GM21786 (cell line): Measurements from ENCODE around the gene HSPG2.
"Not testable (repeated sequence)": the region's sequence is repeated elsewhere in the genome, so short reads cannot be mapped to it uniquely, and the experiment has no call there.

Experiments
- ATAC-seq: cut with Tn5 transposase; IDR thresholded peaks from one replicate; pipeline ENCODE4 v1.9.1; 2021; ENCODE audit not compliant: unreplicated experiment

HSPG2 gene

DNA sequence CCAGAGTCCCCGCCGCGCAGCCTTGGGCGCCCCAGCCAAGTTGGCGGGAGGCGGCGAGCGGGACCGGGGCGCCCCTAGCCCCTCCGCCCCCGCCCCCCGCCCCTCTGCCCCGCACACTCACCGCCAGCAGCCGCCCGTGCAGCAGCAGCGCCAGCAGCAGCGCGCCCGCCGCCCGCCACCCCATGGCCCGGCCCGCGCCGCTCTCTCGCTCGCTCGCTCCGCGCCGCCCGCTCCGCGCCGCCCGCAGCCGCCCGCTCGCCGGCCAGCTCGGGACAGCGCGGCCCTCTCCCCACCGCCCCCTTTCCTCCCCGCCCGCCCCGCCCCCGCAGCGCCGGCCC, at the start of gene HSPG2:
TSS of gene HSPG2 (minus strand) at position 277 of the 338 bp plus-strand sequence. CDS start at position 184, 93 bp downstream.
- ATAC-seq = no peak

DNA sequence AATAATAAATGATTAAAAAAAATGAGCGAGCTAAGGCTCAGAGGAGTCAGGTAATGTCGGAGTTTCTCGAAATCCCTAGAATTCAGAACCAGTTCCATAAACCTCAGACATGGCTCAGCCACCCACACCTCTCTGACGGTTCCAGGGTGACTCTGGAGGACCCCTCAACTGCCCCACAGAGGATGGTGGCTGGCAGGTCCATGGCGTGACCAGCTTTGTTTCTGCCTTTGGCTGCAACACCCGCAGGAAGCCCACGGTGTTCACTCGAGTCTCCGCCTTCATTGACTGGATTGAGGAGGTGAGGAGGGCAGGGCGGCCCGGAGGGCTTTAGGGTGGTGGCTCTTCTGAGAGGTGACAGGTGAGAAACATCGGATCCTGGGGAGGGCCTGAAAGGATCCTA, 49.3 kb upstream of the HSPG2 start:
- ATAC-seq = not testable (repeated sequence)

- not testable (repeated sequence) for ATAC-seq
These were observed 48.8 kb upstream of the HSPG2 start for GRCh38 chr1:21985893-21986292.

- not testable (repeated sequence) for ATAC-seq
These were observed 46.4 kb upstream of the HSPG2 start for GRCh38 chr1:21983539-21983938.

GRCh38 chr1:21982122-21982521, 45.0 kb upstream of the HSPG2 start:
- not testable (repeated sequence) for ATAC-seq

DNA sequence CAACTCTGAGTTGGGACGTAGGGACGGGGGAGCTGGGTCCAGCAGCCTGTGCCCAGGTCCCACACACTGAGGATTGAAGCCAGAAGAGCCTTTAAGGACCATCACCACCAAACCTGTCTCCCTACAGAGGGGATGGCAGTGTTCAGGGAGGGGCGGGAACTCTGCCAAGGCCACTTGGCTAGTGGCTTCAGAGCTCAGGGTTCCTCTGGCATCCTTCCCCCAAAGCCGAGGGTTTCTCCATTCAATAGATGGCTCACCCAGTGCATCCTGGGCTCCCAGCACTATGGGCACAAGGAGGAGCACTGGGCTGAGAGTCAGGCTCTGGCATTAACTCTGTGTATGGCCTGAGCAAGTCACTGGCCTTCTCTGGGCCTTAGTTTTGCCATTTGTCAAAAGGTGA, 44.1 kb upstream of the HSPG2 start:
- not testable (repeated sequence) for ATAC-seq

GRCh38 chr1:21980515-21981220, 43.6 kb upstream of the HSPG2 start:
- not testable (repeated sequence) for ATAC-seq

GRCh38 chr1:21978209-21978608, 41.1 kb upstream of the HSPG2 start:
- ATAC-seq = not testable (repeated sequence)

DNA sequence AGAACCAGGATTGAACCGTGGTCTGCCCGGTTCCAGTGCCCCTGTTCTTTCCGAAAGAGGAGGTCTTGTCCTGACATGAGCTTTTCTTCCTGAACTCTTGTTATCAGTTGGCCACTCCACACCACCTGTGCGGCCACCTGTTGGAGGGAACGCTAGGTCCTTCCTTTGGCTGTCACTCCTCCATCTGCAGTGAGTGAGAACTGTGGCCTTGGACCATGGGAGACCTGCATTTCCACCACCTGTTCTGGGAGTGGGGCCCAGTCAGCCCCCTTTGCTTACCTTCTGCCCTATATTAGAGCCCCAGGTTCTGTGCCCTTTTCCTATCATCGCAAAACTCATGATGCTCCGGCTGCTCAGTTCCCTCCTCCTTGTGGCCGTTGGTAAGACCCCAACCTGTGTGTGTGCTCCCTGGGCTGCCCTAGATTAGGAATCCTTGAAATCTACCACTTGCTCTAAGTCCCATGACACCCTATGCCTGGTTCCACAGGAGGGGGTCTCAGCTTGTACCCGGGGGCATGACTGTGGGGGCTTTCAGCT, 39.7 kb upstream of the HSPG2 start, which contains the start of gene CELA3B:
TSS of gene CELA3B (plus strand) at position 320 of the 537 bp plus-strand sequence. CDS start at position 338, 18 bp downstream.
- ATAC-seq = not testable (repeated sequence)

GRCh38 chr1:21975296-21975695, 38.2 kb upstream of the HSPG2 start:
- not testable (repeated sequence) for ATAC-seq

- ATAC-seq = not testable (repeated sequence)
These were observed 37.6 kb upstream of the HSPG2 start for GRCh38 chr1:21974699-21975098.

GRCh38 chr1:21973948-21974347, 36.8 kb upstream of the HSPG2 start:
- not testable (repeated sequence) for ATAC-seq

- not testable (repeated sequence) for ATAC-seq
These were observed 35.9 kb upstream of the HSPG2 start for GRCh38 chr1:21972973-21973441.

GRCh38 chr1:21970523-21970922, 33.4 kb upstream of the HSPG2 start:
- not testable (repeated sequence) for ATAC-seq

- not testable (repeated sequence) for ATAC-seq
These were observed 32.0 kb upstream of the HSPG2 start for GRCh38 chr1:21969066-21969465.

GRCh38 chr1:21967216-21967615, 30.1 kb upstream of the HSPG2 start:
- not testable (repeated sequence) for ATAC-seq

DNA sequence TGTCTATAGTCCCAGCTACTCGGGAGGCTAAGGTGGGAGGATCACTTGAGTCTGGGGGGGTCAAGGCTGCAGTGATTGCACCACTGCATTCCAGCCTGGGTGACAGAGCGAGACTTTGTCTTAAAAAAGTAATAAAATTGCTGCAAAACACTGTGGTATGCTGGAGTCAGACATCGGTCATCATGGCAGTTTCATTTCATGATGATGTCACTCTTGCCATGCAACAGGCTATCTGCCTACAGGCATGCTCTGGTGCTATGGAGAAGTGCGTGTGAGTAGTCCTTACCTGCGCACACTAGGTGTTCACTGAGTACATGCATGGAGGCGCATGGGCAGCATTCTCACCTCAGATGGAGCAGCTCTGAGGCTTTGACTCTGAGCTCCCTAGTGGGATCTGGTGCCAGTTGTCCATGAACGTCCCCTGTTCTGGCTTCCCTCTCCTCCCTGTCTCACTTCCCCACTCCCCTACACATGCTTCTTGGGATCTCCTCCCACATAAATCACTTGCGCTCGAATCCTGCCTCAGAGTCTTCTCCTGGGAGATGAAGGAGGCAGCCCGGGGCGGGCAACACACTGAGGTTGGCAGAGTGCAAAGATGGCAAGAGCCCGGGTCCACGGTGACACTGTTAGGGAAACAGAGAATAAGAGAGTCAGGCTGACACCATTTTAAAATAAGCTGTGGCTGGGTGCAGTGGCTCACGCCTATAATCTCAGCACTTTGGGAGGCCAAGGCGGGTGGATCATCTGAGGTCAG, 29.3 kb upstream of the HSPG2 start:
- ATAC-seq = no peak

- ATAC-seq = peak; percentile 52
These were observed 26.5 kb upstream of the HSPG2 start for GRCh38 chr1:21963477-21964217.

- no peak for ATAC-seq
These were observed 24.7 kb upstream of the HSPG2 start for GRCh38 chr1:21961799-21962198.

- no peak for ATAC-seq
These were observed 24.2 kb upstream of the HSPG2 start for GRCh38 chr1:21961337-21961736.
